Measurements from ENCODE around the gene IRGC.

DNA sequence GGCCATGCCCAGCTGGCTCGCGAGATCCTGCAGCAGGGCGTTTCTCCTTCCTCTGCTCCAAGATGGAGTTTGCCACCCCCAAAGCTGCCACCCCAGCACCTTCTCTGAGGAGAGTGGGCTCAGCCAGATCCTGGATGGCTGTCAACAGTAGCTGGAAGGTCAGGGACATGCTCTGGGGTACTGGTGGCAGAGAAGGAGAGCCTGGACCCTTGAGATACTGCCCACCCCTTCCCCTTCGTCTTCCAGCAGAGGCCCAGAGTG, 11.6 kb downstream of the IRGC start:
- TF ChIP-seq POLR2AphosphoS5 (IDR thresholded peaks at IDR 0.05) = no peak
- TF ChIP-seq, protein P1, sequence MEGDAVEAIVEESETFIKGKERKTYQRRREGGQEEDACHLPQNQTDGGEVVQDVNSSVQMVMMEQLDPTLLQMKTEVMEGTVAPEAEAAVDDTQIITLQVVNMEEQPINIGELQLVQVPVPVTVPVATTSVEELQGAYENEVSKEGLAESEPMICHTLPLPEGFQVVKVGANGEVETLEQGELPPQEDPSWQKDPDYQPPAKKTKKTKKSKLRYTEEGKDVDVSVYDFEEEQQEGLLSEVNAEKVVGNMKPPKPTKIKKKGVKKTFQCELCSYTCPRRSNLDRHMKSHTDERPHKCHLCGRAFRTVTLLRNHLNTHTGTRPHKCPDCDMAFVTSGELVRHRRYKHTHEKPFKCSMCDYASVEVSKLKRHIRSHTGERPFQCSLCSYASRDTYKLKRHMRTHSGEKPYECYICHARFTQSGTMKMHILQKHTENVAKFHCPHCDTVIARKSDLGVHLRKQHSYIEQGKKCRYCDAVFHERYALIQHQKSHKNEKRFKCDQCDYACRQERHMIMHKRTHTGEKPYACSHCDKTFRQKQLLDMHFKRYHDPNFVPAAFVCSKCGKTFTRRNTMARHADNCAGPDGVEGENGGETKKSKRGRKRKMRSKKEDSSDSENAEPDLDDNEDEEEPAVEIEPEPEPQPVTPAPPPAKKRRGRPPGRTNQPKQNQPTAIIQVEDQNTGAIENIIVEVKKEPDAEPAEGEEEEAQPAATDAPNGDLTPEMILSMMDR (IDR thresholded peaks at IDR 0.05) = no peak

All from upper lobe of left lung (tissue), 4 donors.